OCI-LY1 (cell line): ENCODE measurements around the gene BNIP5.

Experiments used
- CTCF ChIP-seq: fragments of 200-600 bp; sonication (generic), shearing (Covaris generic); IDR thresholded peaks from 2 replicates; pipeline ENCODE4 v1.5.1; 2017; ENCODE audit warnings: mild to moderate bottlenecking, antibody characterized with exemption, low read length, moderate library complexity, mixed read lengths
- EZH2 ChIP-seq: fragments of 200-600 bp; sonication (generic), shearing (Covaris generic); IDR thresholded peaks from 2 replicates; pipeline ENCODE4 v1.8.0; 2017; ENCODE audit warnings: borderline replicate concordance, mixed run types, mild to moderate bottlenecking, antibody characterized with exemption, low read length, moderate library complexity, mixed read lengths

DNA sequence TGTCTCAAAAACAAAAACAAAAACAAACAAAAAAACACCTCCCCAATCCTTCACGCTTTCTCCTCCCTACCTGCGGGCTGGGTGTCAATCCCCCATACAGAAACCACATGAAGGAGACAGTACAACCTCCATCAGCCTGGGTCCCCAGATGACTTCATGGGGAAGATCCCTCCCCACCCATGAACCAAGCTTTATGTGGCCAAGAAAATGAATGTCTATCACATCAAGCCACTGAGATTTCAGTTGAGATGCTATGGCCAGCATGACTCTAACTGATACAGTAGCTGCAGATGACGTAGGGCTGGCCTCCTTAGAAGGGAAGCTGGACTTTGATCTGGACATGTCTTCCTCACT lies 21.2 kb upstream of the BNIP5 start:
- no peak for TF ChIP-seq CTCF
- no peak for TF ChIP-seq EZH2
